BJ (cell line): ENCODE measurements around the gene S100Z. TPM values are rescaled to one million over a fixed set of nuclear protein-coding genes. Genes with fewer than 3 reads are reported as not detected.
A peak's percentile ranks its signal among the peaks of the same experiment; 100 is the strongest.
"Not testable (repeated sequence)": the region's sequence is repeated elsewhere in the genome, so short reads cannot be mapped to it uniquely, and the experiment has no call there.

Experiments used
- CTCF ChIA-PET: fragments of 350-600 bp; formaldehyde crosslinking; extraction: SDS; loops from one replicate; lab custom pipeline; 2021; ENCODE audit warnings: antibody characterized with exemption, inconsistent platforms; lab: Yijun Ruan, JAX
- POLR2A ChIA-PET: fragments of 300-600 bp; sonication (Branson Sonifier 250); formaldehyde crosslinking; extraction: SDS; loops from one replicate; lab custom pipeline; 2021; ENCODE audit warnings: antibody characterized with exemption; lab: Charles Lee
- DNase-seq: peaks from one replicate; pipeline ENCODE4 v3.0.0-alpha.2; 2011; ENCODE audit warnings: low read depth
- H3K27me3 ChIP-seq: 2 replicates; pipeline ENCODE4 v1.6.0; 2011; ENCODE audit warnings: low read length; ENCODE audit not compliant: control insufficient read depth, insufficient read depth
- H3K36me3 ChIP-seq: 2 replicates; pipeline ENCODE4 v1.5.1; 2011; ENCODE audit warnings: low read length; ENCODE audit not compliant: control insufficient read depth, insufficient read depth
- H3K4me3 ChIP-seq: 2 replicates; pipeline ENCODE4 v1.5.1; 2011; ENCODE audit warnings: low read depth, mild to moderate bottlenecking, control low read depth, low read length
- polyA plus RNA-seq: library from polyadenylated mRNA; depleted of rRNA; stranded (reverse); fragments of >200 nt; gene quantifications from 2 replicates; pipeline ENCODE4 v1.2.3, GENCODE V29; 2011
- TF ChIP-seq, protein P1 (sequence below): IDR thresholded peaks from 2 replicates; pipeline ENCODE4 v1.5.1; 2011; ENCODE audit warnings: low read depth, mild to moderate bottlenecking, control low read depth, inconsistent platforms, low read length, moderate library complexity; ENCODE audit not compliant: insufficient read depth

S100Z gene
- polyA plus RNA-seq, 1 experiment = not detected

DNA sequence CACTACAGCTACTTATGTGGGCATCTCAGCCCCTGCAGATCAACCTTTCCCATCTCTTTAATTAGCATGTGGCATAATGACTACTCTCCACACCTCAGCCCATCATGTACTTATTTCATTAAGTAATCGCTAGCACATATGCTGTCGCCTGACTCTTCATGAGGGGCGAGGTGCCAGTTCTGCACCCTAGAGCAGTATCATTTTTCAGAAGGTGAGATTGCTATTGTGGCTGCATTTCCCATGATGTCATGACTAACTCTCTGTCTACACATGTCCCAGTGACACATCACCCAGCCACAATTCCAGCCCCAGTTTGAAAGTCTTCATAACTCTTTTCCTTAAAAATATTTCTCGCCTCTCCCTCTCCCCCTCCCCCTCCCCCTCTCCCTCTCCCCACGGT is 38.6 kb upstream of the S100Z start:
- TF ChIP-seq, protein P1, sequence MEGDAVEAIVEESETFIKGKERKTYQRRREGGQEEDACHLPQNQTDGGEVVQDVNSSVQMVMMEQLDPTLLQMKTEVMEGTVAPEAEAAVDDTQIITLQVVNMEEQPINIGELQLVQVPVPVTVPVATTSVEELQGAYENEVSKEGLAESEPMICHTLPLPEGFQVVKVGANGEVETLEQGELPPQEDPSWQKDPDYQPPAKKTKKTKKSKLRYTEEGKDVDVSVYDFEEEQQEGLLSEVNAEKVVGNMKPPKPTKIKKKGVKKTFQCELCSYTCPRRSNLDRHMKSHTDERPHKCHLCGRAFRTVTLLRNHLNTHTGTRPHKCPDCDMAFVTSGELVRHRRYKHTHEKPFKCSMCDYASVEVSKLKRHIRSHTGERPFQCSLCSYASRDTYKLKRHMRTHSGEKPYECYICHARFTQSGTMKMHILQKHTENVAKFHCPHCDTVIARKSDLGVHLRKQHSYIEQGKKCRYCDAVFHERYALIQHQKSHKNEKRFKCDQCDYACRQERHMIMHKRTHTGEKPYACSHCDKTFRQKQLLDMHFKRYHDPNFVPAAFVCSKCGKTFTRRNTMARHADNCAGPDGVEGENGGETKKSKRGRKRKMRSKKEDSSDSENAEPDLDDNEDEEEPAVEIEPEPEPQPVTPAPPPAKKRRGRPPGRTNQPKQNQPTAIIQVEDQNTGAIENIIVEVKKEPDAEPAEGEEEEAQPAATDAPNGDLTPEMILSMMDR = no peak
- ChIA-PET POLR2A (no interaction called here), CTCF (no interaction called here)
- H3K36me3 ChIP-seq = no peaks in the 10 kb centered on the region
- no peak for DNase-seq
- H3K4me3 ChIP-seq = no peak overlapping the region
- H3K27me3 ChIP-seq = no peaks in the 10 kb centered on the region

DNA sequence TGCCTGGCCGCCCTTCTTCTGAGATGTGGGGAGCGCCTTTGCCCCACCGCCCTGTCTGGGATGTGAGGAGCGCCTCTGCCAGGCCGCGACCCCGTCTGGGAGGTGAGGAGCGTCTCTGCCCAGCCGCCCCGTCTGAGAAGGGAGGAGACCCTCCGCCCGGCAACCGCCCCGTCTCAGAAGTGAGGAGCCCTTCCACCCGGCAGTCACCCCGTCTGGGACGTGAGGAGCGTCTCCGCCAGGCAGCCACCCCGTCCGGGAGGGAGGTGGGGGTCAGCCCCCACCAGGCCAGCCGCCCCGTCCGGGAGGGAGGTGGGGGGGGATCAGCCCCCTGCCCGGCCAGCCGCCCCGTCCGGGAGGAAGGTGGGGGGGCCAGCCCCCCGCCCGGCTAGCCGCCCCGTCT is 37.6 kb upstream of the S100Z start:
- CTCF ChIA-PET, DNase-seq, H3K27me3 ChIP-seq, POLR2A ChIA-PET, H3K4me3 ChIP-seq, H3K36me3 ChIP-seq: not testable (repeated sequence)

DNA sequence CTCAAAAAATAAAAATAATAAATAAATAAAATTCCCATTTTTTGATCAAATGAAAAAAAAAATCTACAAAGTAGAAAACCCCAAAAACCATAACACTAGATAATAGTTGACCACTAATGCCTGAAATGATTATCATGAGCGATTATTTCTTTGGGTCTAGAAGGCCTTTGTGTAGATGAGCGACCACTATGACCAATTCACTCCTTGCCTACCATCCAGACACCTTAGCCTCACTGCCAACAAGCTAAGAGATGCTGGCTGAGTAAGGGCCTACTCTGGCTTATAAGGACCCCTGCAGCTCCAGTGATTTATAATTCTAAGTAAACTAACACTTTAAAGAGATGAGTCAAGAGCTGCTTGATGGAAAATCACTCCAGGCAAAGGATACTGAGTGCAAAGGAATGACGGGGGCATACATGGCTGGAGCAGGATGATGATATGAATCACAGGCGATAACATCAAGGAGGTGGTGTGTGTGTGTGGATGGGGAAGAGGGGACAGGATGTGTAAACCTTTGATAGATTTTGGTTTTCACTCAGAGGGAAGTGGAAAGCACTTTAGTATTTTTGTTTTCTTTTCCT is 35.7 kb upstream of the S100Z start:
- POLR2A ChIA-PET = no interaction called here
- Histone ChIP-seq H3K27me3 (peaks cover under 1% of the 10 kb centered on the region), H3K4me3 (no peak overlapping the region), H3K36me3 (no peaks in the 10 kb centered on the region)
- CTCF ChIA-PET = interaction anchor here (0.6 kb wide), 1 partner anchor 1106 kb away, joined by 3 read pairs; no protein-coding TSS in a partner anchor
- DNase-seq = peak; percentile 84
- TF ChIP-seq, protein P1 = no peak

DNA sequence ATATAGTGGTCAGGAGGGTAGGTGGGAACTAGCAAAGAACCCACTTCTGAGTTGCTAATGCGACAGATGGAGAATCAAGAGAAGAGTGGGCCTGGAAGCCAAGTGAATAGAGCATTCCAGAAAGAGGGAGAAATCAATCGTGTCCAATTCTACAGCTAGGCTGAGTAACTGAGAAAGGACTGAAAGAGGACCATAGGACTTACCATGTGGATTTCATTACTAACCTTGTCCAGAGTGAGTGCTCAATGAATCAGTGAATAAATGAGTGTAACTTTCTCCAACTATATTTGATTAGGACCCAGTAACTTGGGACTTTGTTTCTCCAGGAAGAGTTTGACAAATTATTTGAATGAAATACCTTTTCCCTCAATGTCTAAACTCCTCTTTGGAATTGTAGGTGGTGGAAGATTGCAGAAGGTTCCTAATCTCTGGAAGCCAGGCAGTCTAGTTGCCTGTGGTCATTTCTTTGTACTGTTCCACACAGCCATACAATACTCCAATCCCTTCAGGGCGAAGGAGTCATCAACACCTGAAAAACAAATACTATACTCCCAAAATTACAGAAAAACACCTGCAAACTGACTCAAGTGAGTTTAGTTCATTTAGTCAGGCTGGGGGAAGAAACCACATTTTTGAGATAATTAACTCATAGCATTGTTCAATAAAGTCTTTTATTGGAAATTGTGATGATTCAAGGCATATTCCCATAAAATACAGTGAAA is 33.5 kb upstream of the S100Z start:
- ChIA-PET CTCF (interaction anchor here (1.2 kb wide), 1 partner anchor 30 kb away, joined by 3 read pairs; no protein-coding TSS in a partner anchor), POLR2A (no interaction called here)
- H3K36me3 ChIP-seq = no peaks in the 10 kb centered on the region
- DNase-seq = no peak
- H3K27me3 ChIP-seq = peaks cover 3% of the 10 kb centered on the region
- H3K4me3 ChIP-seq = no peak overlapping the region
- TF ChIP-seq, protein P1 = no peak

DNA sequence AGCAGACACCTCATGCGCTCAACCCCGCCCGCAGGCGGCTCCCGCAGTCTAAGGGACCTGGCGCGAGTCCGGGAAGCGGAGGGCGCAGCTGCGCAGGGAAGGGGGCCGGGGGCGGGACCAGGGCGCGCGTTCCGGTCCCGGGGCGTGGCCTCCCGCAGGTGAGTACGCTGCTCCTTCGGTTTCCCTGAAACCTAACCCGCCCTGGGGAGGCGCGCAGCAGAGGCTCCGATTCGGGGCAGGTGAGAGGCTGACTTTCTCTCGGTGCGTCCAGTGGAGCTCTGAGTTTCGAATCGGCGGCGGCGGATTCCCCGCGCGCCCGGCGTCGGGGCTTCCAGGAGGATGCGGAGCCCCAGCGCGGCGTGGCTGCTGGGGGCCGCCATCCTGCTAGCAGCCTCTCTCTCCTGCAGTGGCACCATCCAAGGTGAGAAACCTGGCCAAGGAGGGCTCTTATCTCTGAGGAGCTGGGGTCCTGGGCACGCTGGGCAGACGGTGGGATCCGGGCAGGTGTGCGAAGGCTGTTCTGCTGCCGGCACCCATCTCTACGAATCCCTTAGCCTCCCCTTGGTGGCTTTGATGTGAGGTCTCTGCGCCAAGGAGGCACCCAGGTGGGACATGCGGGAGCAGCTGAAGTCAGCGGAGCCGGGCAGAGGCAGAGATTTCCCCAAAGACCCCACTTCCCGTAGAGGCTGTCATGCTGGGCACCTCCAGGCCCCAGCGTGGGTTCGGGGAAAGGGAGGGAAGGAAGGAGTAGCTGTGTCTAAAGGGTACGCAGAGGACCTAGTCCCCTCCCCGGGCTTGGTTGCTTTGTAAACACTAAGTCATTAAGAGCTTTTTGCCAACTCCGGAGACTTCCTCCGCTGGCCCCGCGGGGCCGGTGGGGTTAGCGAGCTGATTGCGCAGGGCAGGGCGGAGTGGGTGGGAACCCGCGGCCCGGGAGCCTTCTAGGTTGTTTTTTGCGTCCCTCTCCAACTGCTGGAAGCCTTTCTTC is 30.7 kb upstream of the S100Z start, which contains the start of gene F2RL1:
Gene F2RL1 (plus strand): TSS at position 187 of the 988 bp plus-strand sequence. CDS start 153 bp downstream, at position 340.
- POLR2A ChIA-PET = no interaction called here
- DNase-seq = no peak
- TF ChIP-seq, protein P1 = no peak
- CTCF ChIA-PET = interaction anchor here (0.5 to 1.1 kb wide), 6 partner anchors 12 to 50 kb away, joined by 3 to 4 read pairs (median 3); no protein-coding TSS in a partner anchor
- H3K27me3 ChIP-seq = peaks cover 3% of the 10 kb centered on the region
- H3K36me3 ChIP-seq = no peaks in the 10 kb centered on the region
- H3K4me3 ChIP-seq = peak within 1 kb of the TSS; percentile 57
